ENCODE data around the gene TFF1.

GRCh38 chr21:42389449-42389835 is 23.1 kb upstream of the TFF1 start:
- no peak for TF ChIP-seq CTCF (IDR thresholded peaks at IDR 0.05; ENCODE audit: borderline replicate concordance, extremely low read depth, low read length, poor library complexity, severe bottlenecking)
- TF ChIP-seq EZH2 (IDR thresholded peaks at IDR 0.05; ENCODE audit: borderline replicate concordance, low read depth, low read length, severe bottlenecking) = no peak
